HL-60 (cell line): ENCODE data around the gene TENM3.

Experiments
- DNase-seq, 2 experiments: peaks; one replicate each; pipeline ENCODE4 v3.0.0-alpha.2; 2010 to 2020; ENCODE audit warnings: low read depth in 1 of 2, low spot score in 1 of 2
- H3K27ac ChIP-seq: fragments of 250-450 bp; sonication (Bioruptor Pico); replicated peaks from 2 replicates; pipeline ENCODE4 v1.5.1; 2020; ENCODE audit warnings: mild to moderate bottlenecking, moderate library complexity
- H3K27me3 ChIP-seq: fragments of 250-450 bp; sonication (Bioruptor Pico); 2 replicates; pipeline ENCODE4 v1.5.1; 2021; ENCODE audit warnings: mild to moderate bottlenecking, moderate library complexity; ENCODE audit not compliant: insufficient read depth, poor library complexity, severe bottlenecking
- H3K4me3 ChIP-seq: replicated peaks from 2 replicates; pipeline ENCODE4 v1.5.1; 2011; ENCODE audit warnings: mild to moderate bottlenecking, control low read depth, low read length; ENCODE audit not compliant: insufficient read depth
- GABPA ChIP-seq: IDR thresholded peaks from 2 replicates; pipeline ENCODE4 v1.6.1; 2012; ENCODE audit warnings: low read depth
- POLR2AphosphoS5 ChIP-seq: IDR thresholded peaks from 2 replicates; pipeline ENCODE4 v1.6.1; 2012; ENCODE audit warnings: low read depth
- SPI1 ChIP-seq: IDR thresholded peaks from 2 replicates; pipeline ENCODE4 v1.6.1; 2012; ENCODE audit warnings: low read depth, mild to moderate bottlenecking, borderline replicate concordance
- TF ChIP-seq, protein P1 (sequence below): IDR thresholded peaks from one replicate; pipeline ENCODE4 v1.5.1; 2011; ENCODE audit warnings: low read length, control low read depth, inconsistent platforms; ENCODE audit not compliant: insufficient read depth
- TF ChIP-seq, protein P2 (sequence below): IDR thresholded peaks from 2 replicates; pipeline ENCODE4 v1.6.1; 2012; ENCODE audit warnings: low read depth; ENCODE audit not compliant: insufficient replicate concordance

The TENM3 gene

DNA sequence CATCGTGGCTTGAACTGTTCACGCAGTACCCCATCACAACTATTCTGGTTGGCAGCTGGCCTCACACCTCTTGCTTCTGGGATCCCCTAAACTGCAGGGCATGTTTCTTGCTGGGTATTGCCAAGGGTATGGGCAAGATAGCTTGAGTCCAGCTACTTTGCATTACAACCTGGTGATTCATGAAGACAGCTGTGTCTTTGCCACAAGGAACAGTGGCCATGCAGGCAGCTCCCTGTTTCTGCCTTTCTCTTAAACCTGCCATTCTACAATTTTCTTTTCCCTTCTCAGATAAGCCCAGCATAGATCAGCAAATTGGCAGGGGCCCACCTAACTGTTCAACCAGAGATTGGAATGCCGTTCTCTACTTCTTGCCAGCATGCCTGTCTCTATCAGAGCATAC lies 42.8 kb downstream of the TENM3 start:
- DNase-seq: no peak
- no peaks in the 10 kb centered on the region for H3K27me3 ChIP-seq
- H3K4me3 ChIP-seq: no peak overlapping the region
- no peak overlapping the region for H3K27ac ChIP-seq
- no peak for TF ChIP-seq GABPA
- TF ChIP-seq, protein P1, sequence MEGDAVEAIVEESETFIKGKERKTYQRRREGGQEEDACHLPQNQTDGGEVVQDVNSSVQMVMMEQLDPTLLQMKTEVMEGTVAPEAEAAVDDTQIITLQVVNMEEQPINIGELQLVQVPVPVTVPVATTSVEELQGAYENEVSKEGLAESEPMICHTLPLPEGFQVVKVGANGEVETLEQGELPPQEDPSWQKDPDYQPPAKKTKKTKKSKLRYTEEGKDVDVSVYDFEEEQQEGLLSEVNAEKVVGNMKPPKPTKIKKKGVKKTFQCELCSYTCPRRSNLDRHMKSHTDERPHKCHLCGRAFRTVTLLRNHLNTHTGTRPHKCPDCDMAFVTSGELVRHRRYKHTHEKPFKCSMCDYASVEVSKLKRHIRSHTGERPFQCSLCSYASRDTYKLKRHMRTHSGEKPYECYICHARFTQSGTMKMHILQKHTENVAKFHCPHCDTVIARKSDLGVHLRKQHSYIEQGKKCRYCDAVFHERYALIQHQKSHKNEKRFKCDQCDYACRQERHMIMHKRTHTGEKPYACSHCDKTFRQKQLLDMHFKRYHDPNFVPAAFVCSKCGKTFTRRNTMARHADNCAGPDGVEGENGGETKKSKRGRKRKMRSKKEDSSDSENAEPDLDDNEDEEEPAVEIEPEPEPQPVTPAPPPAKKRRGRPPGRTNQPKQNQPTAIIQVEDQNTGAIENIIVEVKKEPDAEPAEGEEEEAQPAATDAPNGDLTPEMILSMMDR: no peak
- TF ChIP-seq, protein P2, sequence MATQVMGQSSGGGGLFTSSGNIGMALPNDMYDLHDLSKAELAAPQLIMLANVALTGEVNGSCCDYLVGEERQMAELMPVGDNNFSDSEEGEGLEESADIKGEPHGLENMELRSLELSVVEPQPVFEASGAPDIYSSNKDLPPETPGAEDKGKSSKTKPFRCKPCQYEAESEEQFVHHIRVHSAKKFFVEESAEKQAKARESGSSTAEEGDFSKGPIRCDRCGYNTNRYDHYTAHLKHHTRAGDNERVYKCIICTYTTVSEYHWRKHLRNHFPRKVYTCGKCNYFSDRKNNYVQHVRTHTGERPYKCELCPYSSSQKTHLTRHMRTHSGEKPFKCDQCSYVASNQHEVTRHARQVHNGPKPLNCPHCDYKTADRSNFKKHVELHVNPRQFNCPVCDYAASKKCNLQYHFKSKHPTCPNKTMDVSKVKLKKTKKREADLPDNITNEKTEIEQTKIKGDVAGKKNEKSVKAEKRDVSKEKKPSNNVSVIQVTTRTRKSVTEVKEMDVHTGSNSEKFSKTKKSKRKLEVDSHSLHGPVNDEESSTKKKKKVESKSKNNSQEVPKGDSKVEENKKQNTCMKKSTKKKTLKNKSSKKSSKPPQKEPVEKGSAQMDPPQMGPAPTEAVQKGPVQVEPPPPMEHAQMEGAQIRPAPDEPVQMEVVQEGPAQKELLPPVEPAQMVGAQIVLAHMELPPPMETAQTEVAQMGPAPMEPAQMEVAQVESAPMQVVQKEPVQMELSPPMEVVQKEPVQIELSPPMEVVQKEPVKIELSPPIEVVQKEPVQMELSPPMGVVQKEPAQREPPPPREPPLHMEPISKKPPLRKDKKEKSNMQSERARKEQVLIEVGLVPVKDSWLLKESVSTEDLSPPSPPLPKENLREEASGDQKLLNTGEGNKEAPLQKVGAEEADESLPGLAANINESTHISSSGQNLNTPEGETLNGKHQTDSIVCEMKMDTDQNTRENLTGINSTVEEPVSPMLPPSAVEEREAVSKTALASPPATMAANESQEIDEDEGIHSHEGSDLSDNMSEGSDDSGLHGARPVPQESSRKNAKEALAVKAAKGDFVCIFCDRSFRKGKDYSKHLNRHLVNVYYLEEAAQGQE: no peak
- no peak for TF ChIP-seq SPI1
- no peak for TF ChIP-seq POLR2AphosphoS5

DNA sequence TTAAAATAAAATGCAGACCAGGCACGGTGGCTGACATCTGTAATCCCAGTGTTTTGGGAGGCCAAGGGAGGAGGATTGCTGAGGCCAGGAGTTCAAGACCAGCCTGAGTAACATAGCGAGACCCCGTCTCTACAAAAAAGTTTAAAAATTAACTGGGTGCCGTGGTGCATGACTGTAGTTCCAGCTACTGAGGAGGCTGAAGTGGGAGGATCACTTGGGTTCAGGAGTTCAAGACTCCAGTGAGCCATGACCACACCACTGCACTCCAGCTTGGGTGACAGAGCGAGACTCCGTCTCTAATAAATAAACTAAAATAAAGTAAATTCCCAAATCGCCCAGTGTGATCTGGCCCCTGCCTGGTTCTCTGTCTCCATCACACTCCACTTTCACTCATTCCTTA lies 43.7 kb downstream of the TENM3 start:
- no peak overlapping the region for H3K4me3 ChIP-seq
- TF ChIP-seq POLR2AphosphoS5: no peak
- TF ChIP-seq, protein P1: no peak
- no peak for TF ChIP-seq GABPA
- TF ChIP-seq, protein P2: no peak

DNA sequence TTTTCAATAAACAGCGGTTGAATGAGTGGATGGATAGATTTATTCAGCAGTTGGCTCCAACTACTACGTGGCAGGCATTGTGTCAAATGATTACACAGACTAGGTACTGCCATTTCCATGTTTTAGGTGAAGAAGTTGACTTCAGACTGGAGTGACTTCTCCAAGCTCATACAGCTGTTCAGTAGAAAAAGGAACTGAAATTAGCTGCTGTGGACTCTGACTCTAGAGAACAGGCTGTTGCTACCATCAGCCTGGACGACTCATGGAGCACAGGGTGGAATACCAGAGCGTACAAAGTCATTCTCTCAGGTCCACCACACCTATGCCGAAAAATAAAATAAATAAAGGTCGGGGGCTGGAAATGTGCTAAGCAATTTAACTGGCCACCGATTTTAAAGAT lies 45.3 kb downstream of the TENM3 start:
- TF ChIP-seq POLR2AphosphoS5: no peak
- TF ChIP-seq GABPA: no peak
- TF ChIP-seq SPI1: no peak
- TF ChIP-seq, protein P1: no peak
- TF ChIP-seq, protein P2: no peak
- no peak overlapping the region for H3K4me3 ChIP-seq
- no peak for DNase-seq
- H3K27me3 ChIP-seq: no peaks in the 10 kb centered on the region
- no peak overlapping the region for H3K27ac ChIP-seq

More for the DNA sequence above, 43.7 kb downstream of the TENM3 start:
- Histone ChIP-seq H3K27ac (no peak overlapping the region), H3K27me3 (no peaks in the 10 kb centered on the region)
- no peak for DNase-seq
